ENCODE data around the gene USP2. TPM values are rescaled to one million over a fixed set of nuclear protein-coding genes. Genes with fewer than 3 reads are reported as not detected.

Gene USP2

DNA sequence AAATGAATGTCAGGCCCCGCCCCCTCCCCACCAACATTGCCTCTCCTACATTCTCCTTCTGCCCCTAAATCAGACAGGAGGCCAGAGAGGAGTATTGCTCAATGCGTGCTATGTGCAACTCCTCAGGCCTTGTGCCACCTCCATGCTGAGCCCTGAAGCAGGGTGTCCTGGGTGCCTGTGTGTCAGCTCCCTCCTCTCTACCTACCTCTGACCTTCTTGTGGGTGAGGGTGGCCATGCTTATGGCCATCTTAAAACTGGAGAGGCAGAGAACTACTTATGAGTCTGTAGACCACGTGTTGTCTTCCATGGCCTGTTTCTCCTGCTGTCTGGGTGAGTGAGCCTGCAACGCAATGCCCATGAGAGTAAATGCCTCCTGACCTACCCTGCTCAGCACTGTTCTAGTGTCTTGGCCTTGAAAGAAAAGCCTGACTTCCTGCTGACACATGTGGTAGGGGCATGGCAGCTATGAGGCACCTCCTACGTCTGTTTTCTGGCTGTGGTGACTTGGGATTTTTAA lies 75.1 kb downstream of the USP2 start:
- Histone ChIP-seq H3K9me3 (ENCODE audit: control insufficient read depth, low read length) (no peaks in the 10 kb centered on the region), H3K4me1 (ENCODE audit: control insufficient read depth, insufficient read depth, low read depth, low read length) (peaks cover 1% of the 10 kb centered on the region), H3K36me3 (ENCODE audit: control insufficient read depth in 1 of 2, insufficient read depth in 2 of 2, low read depth in 1 of 2, low read length in 2 of 2) (peaks cover 53 to 54% of the 10 kb centered on the region in 2 experiments), H3K27me3 (ENCODE audit: control insufficient read depth in 1 of 2, insufficient read depth in 1 of 2, low read length in 2 of 2) (no peaks in the 10 kb centered on the region), H2BK12ac (ENCODE audit: low read length in 2 of 2) (no peak overlapping the region), H3K18ac (ENCODE audit: low read depth in 1 of 2, low read length in 2 of 2) (no peak overlapping the region), H3K23ac (ENCODE audit: low read length in 2 of 2) (no peak overlapping the region), H2BK5ac (ENCODE audit: low read depth, low read length, poor library complexity, severe bottlenecking) (no peak overlapping the region), H3K4ac (ENCODE audit: low read depth in 1 of 2, low read length in 2 of 2) (no peak overlapping the region), H3K4me3 (ENCODE audit: insufficient read depth in 1 of 2, low read depth in 1 of 2, low read length in 2 of 2) (peak overlapping the region in 1 of 2 experiments; percentile 23), H3K9ac (ENCODE audit: low read length) (peak overlapping the region; percentile 67), H4K8ac (ENCODE audit: low read length) (no peak overlapping the region), H3K14ac (ENCODE audit: low read length in 2 of 2) (no peak overlapping the region), H4K91ac (ENCODE audit: low read length) (peak overlapping the region; percentile 19), H2BK120ac (ENCODE audit: low read depth, low read length) (no peak overlapping the region), H3K79me1 (replicated peaks; ENCODE audit: low read length, poor library complexity, severe bottlenecking) (peaks cover 5% of the 10 kb centered on the region), H2AK5ac (ENCODE audit: low read length, severe bottlenecking) (no peak overlapping the region), H2BK15ac (ENCODE audit: low read depth, poor library complexity, severe bottlenecking) (no peak overlapping the region), H3K27ac (ENCODE audit: low read length, poor library complexity, severe bottlenecking) (no peak overlapping the region), H3K4me2 (ENCODE audit: low read length, poor library complexity, severe bottlenecking) (no peak overlapping the region), H2AFZ (ENCODE audit: low read depth, low read length) (no peak overlapping the region)
- 75% methylated on average over 5 of the region's 5 CpGs for WGBS
- DNase-seq, result peak; percentile 50

- peak overlapping the region in 1 of 2 experiments; percentile 23 for H3K4me3 ChIP-seq (ENCODE audit: insufficient read depth in 1 of 2, low read depth in 1 of 2, low read length in 2 of 2)
- H2BK15ac ChIP-seq (ENCODE audit: low read depth, poor library complexity, severe bottlenecking), result no peak overlapping the region
- no peak overlapping the region for H4K91ac ChIP-seq (ENCODE audit: low read length)
- H3K18ac ChIP-seq (ENCODE audit: low read depth in 1 of 2, low read length in 2 of 2), result no peak overlapping the region
- no peak overlapping the region for H2BK120ac ChIP-seq (ENCODE audit: low read depth, low read length)
- H3K27ac ChIP-seq (ENCODE audit: low read length, poor library complexity, severe bottlenecking), result no peak overlapping the region
- H3K4me2 ChIP-seq (ENCODE audit: low read length, poor library complexity, severe bottlenecking), result no peak overlapping the region
- peaks cover 48 to 54% of the 10 kb centered on the region in 2 experiments for H3K36me3 ChIP-seq (ENCODE audit: control insufficient read depth in 1 of 2, insufficient read depth in 2 of 2, low read depth in 1 of 2, low read length in 2 of 2)
- 98% methylated on average over 6 of the region's 7 CpGs for WGBS
- peak overlapping the region in 1 of 2 experiments; percentile 68 for H3K4ac ChIP-seq (ENCODE audit: low read depth in 1 of 2, low read length in 2 of 2)
- peak; percentile 20 for DNase-seq
- no peaks in the 10 kb centered on the region for H3K27me3 ChIP-seq (ENCODE audit: control insufficient read depth in 1 of 2, insufficient read depth in 1 of 2, low read length in 2 of 2)
- H2BK12ac ChIP-seq (ENCODE audit: low read length in 2 of 2), result no peak overlapping the region
- H4K8ac ChIP-seq (ENCODE audit: low read length), result no peak overlapping the region
- no peaks in the 10 kb centered on the region for H3K9me3 ChIP-seq (ENCODE audit: control insufficient read depth, low read length)
- peaks cover 1% of the 10 kb centered on the region for H3K4me1 ChIP-seq (ENCODE audit: control insufficient read depth, insufficient read depth, low read depth, low read length)
- peak overlapping the region; percentile 67 for H3K9ac ChIP-seq (ENCODE audit: low read length)
- H2AK5ac ChIP-seq (ENCODE audit: low read length, severe bottlenecking), result no peak overlapping the region
- no peak overlapping the region for H2BK5ac ChIP-seq (ENCODE audit: low read depth, low read length, poor library complexity, severe bottlenecking)
- H3K14ac ChIP-seq (ENCODE audit: low read length in 2 of 2), result no peak overlapping the region
- no peak overlapping the region for H3K23ac ChIP-seq (ENCODE audit: low read length in 2 of 2)
- H2AFZ ChIP-seq (ENCODE audit: low read depth, low read length), result no peak overlapping the region
- peaks cover 6% of the 10 kb centered on the region for H3K79me1 ChIP-seq (replicated peaks; ENCODE audit: low read length, poor library complexity, severe bottlenecking)
Observed at GRCh38 chr11:119305556-119306372, 75.7 kb downstream of the USP2 start.

Small RNAs within 50 kb of the gene (small RNA-seq; reads per million reads assigned to genes)
- not detected for gene AP003396.4 (ENCODE audit: low read depth)
- gene RF01225 (ENCODE audit: low read depth), result not detected
